SK-N-SH treated with all-trans-retinoic acid at 6 μM for 48 hours (cell line): ENCODE results near the gene PI16.

ENCODE experiments used
- ESRRG ChIP-seq: fragments of 250-450 bp; sonication (Bioruptor Pico); IDR thresholded peaks from 2 replicates; pipeline ENCODE4 v1.6.1; 2021; ENCODE audit warnings: mild to moderate bottlenecking
- OSR1 ChIP-seq: fragments of 250-450 bp; sonication (Bioruptor Pico); IDR thresholded peaks from 2 replicates; pipeline ENCODE4 v1.8.0; 2022; ENCODE audit warnings: moderate library complexity, mild to moderate bottlenecking, inconsistent platforms
- PATZ1 ChIP-seq: fragments of 250-450 bp; sonication (Bioruptor Pico); IDR thresholded peaks from 2 replicates; pipeline ENCODE4 v1.8.0; 2020; ENCODE audit warnings: mild to moderate bottlenecking, moderate library complexity, borderline replicate concordance
- PPARA ChIP-seq: fragments of 250-450 bp; sonication (Bioruptor Pico); IDR thresholded peaks from 2 replicates; pipeline ENCODE4 v1.5.0; 2020; ENCODE audit warnings: mild to moderate bottlenecking, borderline replicate concordance

GRCh38 chr6:36945301-36945700 is 9.2 kb upstream of the PI16 start:
- TF ChIP-seq ESRRG (no peak), PATZ1 (CRISPR knock-in tag) (no peak), OSR1 (no peak), PPARA (no peak)
